Measurements from ENCODE around the gene HNRNPA2B1. TPM values are rescaled to one million over a fixed set of nuclear protein-coding genes. Genes with fewer than 3 reads are reported as not detected.

HNRNPA2B1 gene
- total RNA-seq, 4 donors from 2014 or later, result 196 to 279 (median 208) TPM

DNA sequence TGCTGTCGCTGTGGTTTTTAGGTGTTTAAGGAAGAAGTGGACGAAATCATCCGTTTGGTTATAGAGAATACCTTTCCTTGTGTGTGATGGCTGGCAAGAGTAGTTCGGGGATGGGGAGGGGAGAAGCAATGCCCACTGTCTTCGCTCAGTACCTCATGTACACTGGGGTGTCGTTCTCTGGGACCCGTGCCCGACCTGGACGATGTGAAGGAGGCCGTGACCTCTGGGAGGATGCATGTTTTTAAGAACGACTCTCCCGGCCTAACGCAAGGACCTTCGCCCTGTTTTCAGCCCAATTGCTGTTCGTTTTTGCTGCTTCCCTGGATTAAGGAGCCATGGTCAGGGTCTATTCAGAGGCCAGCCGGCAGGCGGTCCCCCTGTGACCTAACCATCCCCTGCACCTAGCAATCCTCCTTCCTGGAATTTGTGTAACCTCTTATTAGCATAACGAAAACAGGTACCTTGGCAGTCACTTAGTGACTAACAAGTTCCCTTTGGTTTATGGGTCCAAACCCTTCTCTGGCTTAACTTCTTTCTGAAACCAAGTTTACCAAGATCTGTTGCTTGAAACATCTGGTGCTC, 47.2 kb downstream of the HNRNPA2B1 start:
- TF ChIP-seq, protein P1, sequence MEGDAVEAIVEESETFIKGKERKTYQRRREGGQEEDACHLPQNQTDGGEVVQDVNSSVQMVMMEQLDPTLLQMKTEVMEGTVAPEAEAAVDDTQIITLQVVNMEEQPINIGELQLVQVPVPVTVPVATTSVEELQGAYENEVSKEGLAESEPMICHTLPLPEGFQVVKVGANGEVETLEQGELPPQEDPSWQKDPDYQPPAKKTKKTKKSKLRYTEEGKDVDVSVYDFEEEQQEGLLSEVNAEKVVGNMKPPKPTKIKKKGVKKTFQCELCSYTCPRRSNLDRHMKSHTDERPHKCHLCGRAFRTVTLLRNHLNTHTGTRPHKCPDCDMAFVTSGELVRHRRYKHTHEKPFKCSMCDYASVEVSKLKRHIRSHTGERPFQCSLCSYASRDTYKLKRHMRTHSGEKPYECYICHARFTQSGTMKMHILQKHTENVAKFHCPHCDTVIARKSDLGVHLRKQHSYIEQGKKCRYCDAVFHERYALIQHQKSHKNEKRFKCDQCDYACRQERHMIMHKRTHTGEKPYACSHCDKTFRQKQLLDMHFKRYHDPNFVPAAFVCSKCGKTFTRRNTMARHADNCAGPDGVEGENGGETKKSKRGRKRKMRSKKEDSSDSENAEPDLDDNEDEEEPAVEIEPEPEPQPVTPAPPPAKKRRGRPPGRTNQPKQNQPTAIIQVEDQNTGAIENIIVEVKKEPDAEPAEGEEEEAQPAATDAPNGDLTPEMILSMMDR (IDR thresholded peaks at IDR 0.05; ENCODE audit: low read depth), result no peak

DNA sequence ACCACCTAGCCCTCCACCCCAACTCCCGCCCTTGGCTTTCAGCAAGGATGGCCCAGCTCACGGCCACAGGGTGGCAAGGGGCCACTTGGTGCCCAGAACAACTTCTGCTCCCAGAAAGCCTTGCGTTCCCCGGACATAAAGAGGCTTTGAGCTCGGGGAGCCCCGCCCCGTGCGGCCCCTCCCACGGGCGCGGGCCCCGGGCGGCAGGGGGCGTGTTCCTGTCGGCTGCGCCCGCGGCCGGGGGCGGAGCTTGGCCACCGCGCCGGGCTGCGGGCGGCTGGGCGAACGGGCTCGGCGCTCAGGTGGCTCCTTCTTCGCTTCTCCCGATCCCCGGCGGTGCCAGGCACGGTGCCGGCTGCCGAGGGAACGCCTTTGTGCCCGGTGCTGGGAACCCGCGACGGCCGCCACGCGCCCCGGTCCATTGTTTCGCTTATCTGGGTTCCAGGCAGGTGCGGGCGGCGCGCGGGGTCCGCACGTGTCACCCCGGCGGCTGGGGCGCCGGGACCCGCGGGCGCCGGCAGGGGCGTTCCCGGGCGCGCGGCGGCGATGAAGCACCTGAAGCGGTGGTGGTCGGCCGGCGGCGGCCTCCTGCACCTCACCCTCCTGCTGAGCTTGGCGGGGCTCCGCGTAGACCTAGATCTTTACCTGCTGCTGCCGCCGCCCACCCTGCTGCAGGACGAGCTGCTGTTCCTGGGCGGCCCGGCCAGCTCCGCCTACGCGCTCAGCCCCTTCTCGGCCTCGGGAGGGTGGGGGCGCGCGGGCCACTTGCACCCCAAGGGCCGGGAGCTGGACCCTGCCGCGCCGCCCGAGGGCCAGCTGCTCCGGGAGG, 48.4 kb downstream of the HNRNPA2B1 start, which contains the start of gene NFE2L3:
NFE2L3 (plus strand) TSS at position 246 of the 829 bp plus-strand sequence; CDS start at position 547, 301 bp downstream.
- TF ChIP-seq, protein P1 (IDR thresholded peaks at IDR 0.05; ENCODE audit: low read depth), result no peak

DNA sequence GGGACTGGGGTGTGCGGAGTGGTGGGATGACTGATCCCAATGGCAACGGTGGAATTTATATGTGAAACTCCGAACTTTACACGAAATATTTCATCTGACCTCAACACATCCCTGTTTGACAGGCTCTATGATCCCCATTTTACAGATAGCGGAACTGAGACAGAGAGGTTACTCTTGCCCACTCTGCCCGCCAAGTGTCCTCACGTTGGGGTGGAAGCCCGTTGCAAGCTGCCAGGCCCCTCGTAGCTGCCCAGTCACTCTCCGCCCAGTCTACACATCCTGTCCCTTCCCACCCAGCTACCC, 48.9 kb downstream of the HNRNPA2B1 start:
- TF ChIP-seq, protein P1 (IDR thresholded peaks at IDR 0.05; ENCODE audit: low read depth), result no peak

DNA sequence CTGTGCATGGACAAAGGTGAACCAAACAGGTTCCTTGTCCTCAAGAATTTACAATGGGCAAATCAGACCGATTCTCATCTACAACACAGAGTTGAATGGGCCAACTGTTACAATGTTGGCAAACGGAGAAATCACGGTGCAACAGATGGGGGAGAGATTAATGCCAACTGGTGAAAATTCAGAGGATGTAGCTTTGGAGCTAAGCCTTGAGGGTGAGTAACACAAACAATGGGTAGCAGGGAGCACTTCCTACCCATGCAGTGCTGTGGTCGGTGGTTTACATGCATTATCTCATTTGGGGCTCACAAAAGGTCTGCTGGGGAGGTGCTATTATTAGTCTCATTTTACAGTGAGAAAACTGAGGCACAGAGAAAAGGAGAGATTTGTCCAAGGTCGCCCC, 49.5 kb downstream of the HNRNPA2B1 start:
- TF ChIP-seq, protein P1 (IDR thresholded peaks at IDR 0.05; ENCODE audit: low read depth), result no peak

DNA sequence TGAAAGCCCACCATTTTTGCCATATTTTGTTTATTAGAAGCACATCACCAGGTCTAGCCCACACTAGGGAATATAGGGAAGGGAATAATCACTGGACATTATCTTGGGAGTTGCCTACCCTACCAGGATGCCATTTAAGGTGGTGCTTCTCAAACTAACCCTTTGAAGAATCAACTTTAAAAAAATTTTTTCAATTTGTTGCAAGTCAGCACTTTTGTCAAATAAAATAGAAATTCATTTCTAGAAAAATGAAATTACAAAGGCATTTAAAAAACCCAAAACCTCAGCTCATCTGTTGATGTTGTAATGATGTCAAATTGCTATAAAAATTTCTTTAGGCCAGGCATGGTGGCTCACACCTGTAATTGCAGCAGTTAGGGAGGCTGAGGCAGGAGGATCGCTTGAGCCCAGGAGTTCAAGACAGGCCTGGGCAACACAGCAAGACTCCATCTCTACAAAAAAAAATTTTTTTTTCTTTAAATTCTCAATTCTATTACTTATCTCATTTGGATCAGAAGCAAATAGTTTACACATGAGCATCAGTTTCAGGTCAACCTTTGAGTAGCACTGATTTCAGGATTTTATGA, 51.1 kb downstream of the HNRNPA2B1 start:
- TF ChIP-seq, protein P1 (IDR thresholded peaks at IDR 0.05; ENCODE audit: low read depth), result no peak

DNA sequence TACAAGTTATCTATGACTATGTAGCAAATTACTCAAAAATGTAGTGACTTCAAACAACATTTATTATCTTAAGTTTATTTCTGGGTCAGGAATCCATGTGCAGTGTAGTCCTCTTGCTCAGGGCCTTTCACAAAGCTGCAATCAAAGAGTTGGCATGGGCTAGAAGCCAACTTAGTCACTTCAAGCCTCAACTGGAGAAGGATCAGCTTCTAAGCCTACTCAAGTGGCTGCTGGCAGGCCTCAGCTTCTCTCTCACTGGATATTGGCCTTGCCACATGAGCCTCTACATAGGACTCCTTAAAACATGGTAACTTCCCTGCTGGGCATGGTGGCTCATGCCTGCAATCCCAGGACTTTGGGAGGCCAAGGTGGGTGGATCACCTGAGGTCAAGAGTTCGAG, 53.5 kb downstream of the HNRNPA2B1 start:
- TF ChIP-seq, protein P1 (IDR thresholded peaks at IDR 0.05; ENCODE audit: low read depth), result no peak

DNA sequence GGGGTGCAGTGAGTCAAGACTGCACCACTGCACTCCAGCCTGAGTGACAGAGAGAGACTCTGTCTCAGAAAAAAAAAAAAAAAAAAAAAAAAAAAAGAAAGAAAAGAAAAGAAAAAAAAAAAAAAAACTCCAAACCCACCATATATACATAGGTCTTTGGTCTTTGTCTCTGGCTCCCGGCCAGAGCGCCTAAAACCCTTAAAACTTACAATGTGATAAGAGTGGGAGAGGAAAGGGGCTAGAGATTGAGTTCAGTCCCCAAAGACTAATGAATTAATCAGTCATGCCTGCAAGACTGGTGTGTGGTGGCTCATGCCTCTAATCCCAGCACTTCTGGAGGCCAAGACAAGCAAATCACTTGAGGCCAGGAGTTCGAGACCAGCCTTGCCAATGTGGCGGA, 55.3 kb downstream of the HNRNPA2B1 start:
- TF ChIP-seq, protein P1 (IDR thresholded peaks at IDR 0.05; ENCODE audit: low read depth), result no peak
